ENCODE results near the gene EVI5.
"Not testable (repeated sequence)": the region's sequence is repeated elsewhere in the genome, so short reads cannot be mapped to it uniquely, and the experiment has no call there.

Gene EVI5

GRCh38 chr1:92601044-92601443 is 183.9 kb downstream of the EVI5 start:
- Histone ChIP-seq H3K9ac (ENCODE audit: low read length) (no peak overlapping the region), H3K4me1 (ENCODE audit: control insufficient read depth, insufficient read depth, low read length) (no peaks in the 10 kb centered on the region), H3K36me3 (ENCODE audit: control insufficient read depth, insufficient read depth, low read length, severe bottlenecking) (peaks cover 17% of the 10 kb centered on the region), H3K4me3 (ENCODE audit: low read length) (no peak overlapping the region), H3K27me3 (replicated peaks; ENCODE audit: control insufficient read depth, insufficient read depth, low read length) (no peaks in the 10 kb centered on the region), H3K9me3 (ENCODE audit: control insufficient read depth, low read length) (no peaks in the 10 kb centered on the region)
- DNase-seq (ENCODE audit: low read depth), result peak; percentile 9

GRCh38 chr1:92599184-92599583 is 185.7 kb downstream of the EVI5 start:
- Histone ChIP-seq H3K9me3 (ENCODE audit: control insufficient read depth, low read length) (no peaks in the 10 kb centered on the region), H3K9ac (ENCODE audit: low read length) (no peak overlapping the region)
- peak; percentile 67 for DNase-seq (ENCODE audit: low read depth)

GRCh38 chr1:92589361-92589760 is 195.5 kb downstream of the EVI5 start:
- not testable (repeated sequence) for H3K4me1 ChIP-seq (ENCODE audit: control insufficient read depth, insufficient read depth, low read length); DNase-seq (ENCODE audit: low read depth); H3K27me3 ChIP-seq (replicated peaks; ENCODE audit: control insufficient read depth, insufficient read depth, low read length); H3K4me3 ChIP-seq (ENCODE audit: low read length); H3K9ac ChIP-seq (ENCODE audit: low read length); H3K36me3 ChIP-seq (ENCODE audit: control insufficient read depth, insufficient read depth, low read length, severe bottlenecking); H3K9me3 ChIP-seq (ENCODE audit: control insufficient read depth, low read length)

More at GRCh38 chr1:92599184-92599583, 185.7 kb downstream of the EVI5 start:
- no peak overlapping the region for H3K4me3 ChIP-seq (ENCODE audit: low read length)
- H3K4me1 ChIP-seq (ENCODE audit: control insufficient read depth, insufficient read depth, low read length), result no peaks in the 10 kb centered on the region
- peaks cover 8% of the 10 kb centered on the region for H3K36me3 ChIP-seq (ENCODE audit: control insufficient read depth, insufficient read depth, low read length, severe bottlenecking)
- H3K27me3 ChIP-seq (replicated peaks; ENCODE audit: control insufficient read depth, insufficient read depth, low read length), result no peaks in the 10 kb centered on the region

- H3K4me1 ChIP-seq (ENCODE audit: control insufficient read depth, insufficient read depth, low read length), result peaks cover 13% of the 10 kb centered on the region
- no peak overlapping the region for H3K4me3 ChIP-seq (ENCODE audit: low read length)
- no peaks in the 10 kb centered on the region for H3K36me3 ChIP-seq (ENCODE audit: control insufficient read depth, insufficient read depth, low read length, severe bottlenecking)
- H3K9ac ChIP-seq (ENCODE audit: low read length), result no peak overlapping the region
- no peak for DNase-seq (ENCODE audit: low read depth)
- H3K27me3 ChIP-seq (replicated peaks; ENCODE audit: control insufficient read depth, insufficient read depth, low read length), result no peaks in the 10 kb centered on the region
- no peaks in the 10 kb centered on the region for H3K9me3 ChIP-seq (ENCODE audit: control insufficient read depth, low read length)
Measured at GRCh38 chr1:92587445-92587844, 197.5 kb downstream of the EVI5 start.

- Histone ChIP-seq H3K9me3 (ENCODE audit: control insufficient read depth, low read length) (no peaks in the 10 kb centered on the region), H3K9ac (ENCODE audit: low read length) (no peak overlapping the region), H3K36me3 (ENCODE audit: control insufficient read depth, insufficient read depth, low read length, severe bottlenecking) (no peaks in the 10 kb centered on the region), H3K4me1 (ENCODE audit: control insufficient read depth, insufficient read depth, low read length) (peaks cover 13% of the 10 kb centered on the region), H3K4me3 (ENCODE audit: low read length) (no peak overlapping the region), H3K27me3 (replicated peaks; ENCODE audit: control insufficient read depth, insufficient read depth, low read length) (no peaks in the 10 kb centered on the region)
- no peak for DNase-seq (ENCODE audit: low read depth)
Measured at GRCh38 chr1:92585831-92586230, 199.1 kb downstream of the EVI5 start.

- H3K27me3 ChIP-seq (replicated peaks; ENCODE audit: control insufficient read depth, insufficient read depth, low read length); H3K9ac ChIP-seq (ENCODE audit: low read length); H3K9me3 ChIP-seq (ENCODE audit: control insufficient read depth, low read length); H3K4me3 ChIP-seq (ENCODE audit: low read length); H3K36me3 ChIP-seq (ENCODE audit: control insufficient read depth, insufficient read depth, low read length, severe bottlenecking); DNase-seq (ENCODE audit: low read depth): not testable (repeated sequence)
- peaks cover 22% of the 10 kb centered on the region for H3K4me1 ChIP-seq (ENCODE audit: control insufficient read depth, insufficient read depth, low read length)
Measured at GRCh38 chr1:92584810-92585209, 200.1 kb downstream of the EVI5 start.

GRCh38 chr1:92583821-92584760 is 200.8 kb downstream of the EVI5 start:
- peak; percentile 52 for DNase-seq (ENCODE audit: low read depth)
- Histone ChIP-seq H3K27me3 (replicated peaks; ENCODE audit: control insufficient read depth, insufficient read depth, low read length) (no peaks in the 10 kb centered on the region), H3K36me3 (ENCODE audit: control insufficient read depth, insufficient read depth, low read length, severe bottlenecking) (no peaks in the 10 kb centered on the region), H3K4me1 (ENCODE audit: control insufficient read depth, insufficient read depth, low read length) (peaks cover 23% of the 10 kb centered on the region), H3K9me3 (ENCODE audit: control insufficient read depth, low read length) (no peaks in the 10 kb centered on the region), H3K9ac (ENCODE audit: low read length) (no peak overlapping the region), H3K4me3 (ENCODE audit: low read length) (no peak overlapping the region)

- H3K4me3 ChIP-seq (ENCODE audit: low read length), result no peak overlapping the region
- no peaks in the 10 kb centered on the region for H3K9me3 ChIP-seq (ENCODE audit: control insufficient read depth, low read length)
- H3K9ac ChIP-seq (ENCODE audit: low read length), result no peak overlapping the region
- H3K36me3 ChIP-seq (ENCODE audit: control insufficient read depth, insufficient read depth, low read length, severe bottlenecking), result peaks cover 3% of the 10 kb centered on the region
- H3K4me1 ChIP-seq (ENCODE audit: control insufficient read depth, insufficient read depth, low read length), result peaks cover 17% of the 10 kb centered on the region
- H3K27me3 ChIP-seq (replicated peaks; ENCODE audit: control insufficient read depth, insufficient read depth, low read length), result no peaks in the 10 kb centered on the region
- DNase-seq (ENCODE audit: low read depth), result peak; percentile 8
Measured at GRCh38 chr1:92577261-92577895, 207.5 kb downstream of the EVI5 start.

- Histone ChIP-seq H3K36me3 (ENCODE audit: control insufficient read depth, insufficient read depth, low read length, severe bottlenecking) (peaks cover 3% of the 10 kb centered on the region), H3K4me3 (ENCODE audit: low read length) (no peak overlapping the region), H3K9me3 (ENCODE audit: control insufficient read depth, low read length) (no peaks in the 10 kb centered on the region), H3K9ac (ENCODE audit: low read length) (no peak overlapping the region), H3K4me1 (ENCODE audit: control insufficient read depth, insufficient read depth, low read length) (peaks cover 12% of the 10 kb centered on the region), H3K27me3 (replicated peaks; ENCODE audit: control insufficient read depth, insufficient read depth, low read length) (no peaks in the 10 kb centered on the region)
- DNase-seq (ENCODE audit: low read depth), result no peak
Measured at GRCh38 chr1:92575123-92575522, 209.8 kb downstream of the EVI5 start.

GRCh38 chr1:92572520-92572919 is 212.4 kb downstream of the EVI5 start:
- Histone ChIP-seq H3K9me3 (ENCODE audit: control insufficient read depth, low read length) (no peaks in the 10 kb centered on the region), H3K4me1 (ENCODE audit: control insufficient read depth, insufficient read depth, low read length) (peaks cover 2% of the 10 kb centered on the region), H3K27me3 (replicated peaks; ENCODE audit: control insufficient read depth, insufficient read depth, low read length) (no peaks in the 10 kb centered on the region), H3K4me3 (ENCODE audit: low read length) (no peak overlapping the region), H3K9ac (ENCODE audit: low read length) (no peak overlapping the region), H3K36me3 (ENCODE audit: control insufficient read depth, insufficient read depth, low read length, severe bottlenecking) (peaks cover 3% of the 10 kb centered on the region)
- no peak for DNase-seq (ENCODE audit: low read depth)

- no peak for DNase-seq (ENCODE audit: low read depth)
- Histone ChIP-seq H3K4me1 (ENCODE audit: control insufficient read depth, insufficient read depth, low read length) (no peaks in the 10 kb centered on the region), H3K27me3 (replicated peaks; ENCODE audit: control insufficient read depth, insufficient read depth, low read length) (no peaks in the 10 kb centered on the region), H3K9me3 (ENCODE audit: control insufficient read depth, low read length) (no peaks in the 10 kb centered on the region), H3K36me3 (ENCODE audit: control insufficient read depth, insufficient read depth, low read length, severe bottlenecking) (peaks cover 3% of the 10 kb centered on the region), H3K9ac (ENCODE audit: low read length) (no peak overlapping the region), H3K4me3 (ENCODE audit: low read length) (no peak overlapping the region)
Measured at GRCh38 chr1:92571578-92571977, 213.3 kb downstream of the EVI5 start.
